Fibroblast of mammary gland (primary cell): ENCODE data around the gene RRP9.

Experiments used
- DNase-seq: peaks from one replicate; pipeline ENCODE4 v3.0.0-alpha.2; 2010; ENCODE audit warnings: low read depth
- H3K4me3 ChIP-seq: 2 replicates; pipeline ENCODE4 v1.5.1; 2011; ENCODE audit warnings: low read depth, mild to moderate bottlenecking, low read length, moderate library complexity; ENCODE audit not compliant: control insufficient read depth
- CTCF ChIP-seq: conservative IDR thresholded peaks from 2 replicates; pipeline ENCODE4 v1.5.1; 2011; ENCODE audit warnings: low read depth, low read length, inconsistent platforms; ENCODE audit not compliant: control insufficient read depth, insufficient read depth

RRP9 gene

GRCh38 chr3:51961011-51961410 lies 19.3 kb upstream of the RRP9 start:
- H3K4me3 ChIP-seq = no peak overlapping the region
- TF ChIP-seq CTCF = no peak
- DNase-seq = no peak

- no peak for DNase-seq
- no peak overlapping the region for H3K4me3 ChIP-seq
- TF ChIP-seq CTCF = no peak
These were observed 18.7 kb upstream of the RRP9 start for GRCh38 chr3:51960386-51960785.

GRCh38 chr3:51959651-51960050 lies 17.9 kb upstream of the RRP9 start:
- no peak for TF ChIP-seq CTCF
- DNase-seq = no peak
- no peak overlapping the region for H3K4me3 ChIP-seq

- no peak overlapping the region for H3K4me3 ChIP-seq
- no peak for TF ChIP-seq CTCF
- no peak for DNase-seq
These were observed 17.2 kb upstream of the RRP9 start for GRCh38 chr3:51958603-51959521.

- TF ChIP-seq CTCF = no peak
- H3K4me3 ChIP-seq = no peak overlapping the region
- no peak for DNase-seq
These were observed 16.0 kb upstream of the RRP9 start for GRCh38 chr3:51957520-51958205.

- peak; percentile 29 for TF ChIP-seq CTCF
- H3K4me3 ChIP-seq = no peak overlapping the region
- peak; percentile 45 for DNase-seq
These were observed 14.4 kb upstream of the RRP9 start for GRCh38 chr3:51955893-51956770.
